Measurements from ENCODE around the gene GRK3.
"Not testable (repeated sequence)": the region's sequence is repeated elsewhere in the genome, so short reads cannot be mapped to it uniquely, and the experiment has no call there.

Gene GRK3

GRCh38 chr22:25564320-25564978 is at the start of gene GRK3:
Gene GRK3, plus strand, starts transcription at chr22:25564675. Its CDS starts 366 bp downstream, at chr22:25565041.
- DNase-seq (peak; percentile 79), ATAC-seq (replicated peaks) (peak; percentile 49 to 54)
- H3K36me3 Mint-ChIP-seq, result peaks cover 8 to 13% of the 10 kb centered on the region in 2 donors
- no peaks in the 10 kb centered on the region for H3K27me3 Mint-ChIP-seq
- peak within 1 kb of the TSS; percentile 98 for H3K27ac Mint-ChIP-seq
- peaks cover 36 to 70% of the 10 kb centered on the region in 2 donors for H3K4me1 Mint-ChIP-seq
- H3K4me3 Mint-ChIP-seq, result peak within 1 kb of the TSS; percentile 94 to 99
- H3K9me3 Mint-ChIP-seq, result no peaks in the 10 kb centered on the region

- H3K36me3 Mint-ChIP-seq, result peaks cover 11 to 13% of the 10 kb centered on the region in 2 donors
- ATAC-seq (replicated peaks), result no peak
- no peaks in the 10 kb centered on the region for H3K4me1 Mint-ChIP-seq
- DNase-seq, result no peak
- H3K4me3 Mint-ChIP-seq, result no peak overlapping the region
- H3K9me3 Mint-ChIP-seq, result peaks cover 0 to 5% of the 10 kb centered on the region in 2 donors
- no peak overlapping the region for H3K27ac Mint-ChIP-seq
- no peaks in the 10 kb centered on the region for H3K27me3 Mint-ChIP-seq
These were observed 46.3 kb upstream of the GRK3 start for GRCh38 chr22:25518000-25518663.

DNA sequence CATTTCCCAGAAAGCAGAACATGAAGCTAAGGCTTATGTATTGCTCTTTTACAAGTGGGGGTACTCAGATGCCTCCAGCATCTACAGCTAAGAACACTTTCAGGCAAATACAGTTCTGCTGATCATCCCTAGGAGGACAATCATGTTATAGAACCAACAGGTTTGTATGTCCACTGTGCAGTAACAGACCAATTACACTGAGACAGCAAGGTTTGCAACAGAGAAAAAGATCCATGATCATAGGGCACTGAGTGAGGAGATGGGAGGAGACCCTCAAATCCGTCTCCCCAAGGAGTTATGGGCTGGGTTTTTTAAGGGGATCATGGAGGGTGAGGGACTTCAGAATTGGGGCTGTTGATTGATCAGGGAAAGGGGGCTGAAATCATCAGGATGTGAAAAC is 39.1 kb upstream of the GRK3 start:
- Mint-ChIP-seq H3K4me3 (no peak overlapping the region), H3K9me3 (peaks cover 4 to 15% of the 10 kb centered on the region in 2 donors), H3K27me3 (peaks cover 0 to 8% of the 10 kb centered on the region in 2 donors), H3K27ac (no peak overlapping the region), H3K4me1 (no peaks in the 10 kb centered on the region), H3K36me3 (peaks cover 20 to 27% of the 10 kb centered on the region in 2 donors)
- DNase-seq (no peak), ATAC-seq (replicated peaks) (no peak)

DNA sequence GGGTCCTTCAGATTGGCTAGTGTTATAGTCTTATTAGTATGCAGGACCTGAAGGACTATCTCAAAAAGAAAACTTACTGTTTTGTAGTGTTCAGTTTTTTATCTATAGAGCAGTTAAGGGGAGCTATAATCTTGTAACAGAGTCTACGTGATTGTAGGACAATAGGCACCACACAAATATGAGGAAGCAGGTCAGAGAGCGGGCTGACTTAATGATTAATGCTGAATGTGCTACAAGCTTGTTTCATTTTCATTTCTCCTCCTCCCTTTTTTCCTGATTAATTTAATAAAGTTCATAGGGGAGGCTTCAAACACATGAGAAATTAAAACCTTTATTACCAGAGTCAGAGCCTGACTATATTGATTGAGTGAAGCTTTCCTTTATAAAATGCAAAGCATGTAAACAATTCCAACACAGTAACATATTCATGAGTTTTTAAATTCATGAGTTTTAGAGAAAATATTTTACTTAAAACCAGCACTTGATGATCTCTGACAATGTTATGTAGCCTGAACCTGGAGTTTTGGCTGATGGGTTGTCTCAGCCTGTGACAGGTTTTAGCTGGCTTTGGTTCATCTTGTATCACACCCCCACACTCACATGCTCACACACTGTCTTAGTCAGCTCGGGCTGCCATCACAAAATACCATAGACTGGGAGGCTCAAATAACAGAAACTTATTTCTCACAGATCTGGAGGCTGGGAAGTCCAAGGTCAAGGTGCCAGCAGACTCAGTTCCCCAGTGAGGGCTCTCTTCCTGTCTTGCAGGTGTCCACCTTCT is 38.5 kb upstream of the GRK3 start:
- not testable (repeated sequence) for ATAC-seq (replicated peaks); H3K4me3 Mint-ChIP-seq; H3K4me1 Mint-ChIP-seq

GRCh38 chr22:25527016-25527415 is 37.5 kb upstream of the GRK3 start:
- H3K9me3 Mint-ChIP-seq, result peaks cover 4 to 10% of the 10 kb centered on the region in 2 donors
- not testable (repeated sequence) for DNase-seq; ATAC-seq (replicated peaks); H3K4me3 Mint-ChIP-seq; H3K27ac Mint-ChIP-seq; H3K4me1 Mint-ChIP-seq
- peaks cover 13 to 19% of the 10 kb centered on the region in 2 donors for H3K36me3 Mint-ChIP-seq
- H3K27me3 Mint-ChIP-seq, result peaks cover 5 to 16% of the 10 kb centered on the region in 2 donors

More for the DNA sequence above, 38.5 kb upstream of the GRK3 start:
- not testable (repeated sequence) for H3K27ac Mint-ChIP-seq, DNase-seq
- Mint-ChIP-seq H3K27me3 (peaks cover 5 to 12% of the 10 kb centered on the region in 2 donors), H3K36me3 (peaks cover 20 to 26% of the 10 kb centered on the region in 2 donors), H3K9me3 (peaks cover 4 to 15% of the 10 kb centered on the region in 2 donors)

DNA sequence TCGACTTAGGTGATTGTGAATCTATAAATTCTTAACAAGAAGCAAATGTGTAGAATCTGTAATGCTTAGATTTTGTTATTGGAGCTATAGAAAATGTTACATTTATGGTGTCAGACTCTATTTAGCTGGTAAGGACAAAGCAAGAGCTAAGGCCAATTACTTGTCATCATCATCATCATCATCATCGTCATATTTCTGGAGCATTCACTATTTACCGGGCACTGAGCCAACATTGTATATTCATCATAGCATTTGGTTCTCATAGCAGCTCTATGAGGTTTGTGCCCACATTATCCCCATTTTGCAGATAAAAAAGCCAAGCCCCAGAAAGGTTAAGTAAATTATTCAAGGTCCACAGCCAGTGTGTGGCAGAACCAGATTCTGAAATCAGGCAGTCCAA is 36.4 kb upstream of the GRK3 start:
- not testable (repeated sequence) for DNase-seq; H3K4me3 Mint-ChIP-seq; ATAC-seq (replicated peaks); H3K27ac Mint-ChIP-seq; H3K4me1 Mint-ChIP-seq
- peaks cover 9 to 16% of the 10 kb centered on the region in 2 donors for H3K36me3 Mint-ChIP-seq
- peaks cover 4 to 10% of the 10 kb centered on the region in 2 donors for H3K9me3 Mint-ChIP-seq
- peaks cover 5 to 16% of the 10 kb centered on the region in 2 donors for H3K27me3 Mint-ChIP-seq

DNA sequence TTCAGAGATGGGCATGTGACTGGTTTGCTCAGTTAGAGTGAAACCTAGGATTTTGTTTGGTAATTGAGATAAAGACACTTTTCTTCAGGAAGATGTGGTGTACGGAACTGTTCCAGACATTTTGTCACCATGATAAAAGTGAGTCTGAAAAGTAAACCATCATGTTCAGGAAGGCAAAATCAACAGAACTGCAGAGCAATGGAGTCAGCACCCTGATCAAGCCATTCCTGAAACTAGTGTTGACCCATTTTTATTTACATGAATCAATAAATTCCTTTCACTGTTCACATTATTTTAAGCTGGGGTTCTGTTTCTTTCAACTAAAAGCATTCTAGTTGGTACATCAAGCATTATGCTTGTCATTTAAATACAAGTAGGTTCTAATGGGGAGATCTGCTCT is 35.4 kb upstream of the GRK3 start:
- not testable (repeated sequence) for H3K4me1 Mint-ChIP-seq; H3K27ac Mint-ChIP-seq; H3K4me3 Mint-ChIP-seq; ATAC-seq (replicated peaks); DNase-seq
- Mint-ChIP-seq H3K9me3 (peaks cover 4 to 10% of the 10 kb centered on the region in 2 donors), H3K27me3 (peaks cover 5 to 16% of the 10 kb centered on the region in 2 donors), H3K36me3 (peaks cover 9 to 16% of the 10 kb centered on the region in 2 donors)

GRCh38 chr22:25529541-25530137 is 34.8 kb upstream of the GRK3 start:
- H3K9me3 Mint-ChIP-seq; H3K4me3 Mint-ChIP-seq; DNase-seq; ATAC-seq (replicated peaks); H3K27ac Mint-ChIP-seq; H3K4me1 Mint-ChIP-seq: not testable (repeated sequence)
- peaks cover 6 to 11% of the 10 kb centered on the region in 2 donors for H3K36me3 Mint-ChIP-seq
- H3K27me3 Mint-ChIP-seq, result peaks cover 5 to 16% of the 10 kb centered on the region in 2 donors

- not testable (repeated sequence) for H3K36me3 Mint-ChIP-seq; H3K4me3 Mint-ChIP-seq; H3K4me1 Mint-ChIP-seq; ATAC-seq (replicated peaks); DNase-seq; H3K9me3 Mint-ChIP-seq; H3K27ac Mint-ChIP-seq
- peaks cover 5 to 15% of the 10 kb centered on the region in 2 donors for H3K27me3 Mint-ChIP-seq
These were observed 32.8 kb upstream of the GRK3 start for GRCh38 chr22:25531677-25532076.

GRCh38 chr22:25534724-25535123 is 29.8 kb upstream of the GRK3 start:
- DNase-seq (no peak), ATAC-seq (replicated peaks) (no peak)
- Mint-ChIP-seq H3K27me3 (peaks cover 5 to 17% of the 10 kb centered on the region in 2 donors), H3K4me3 (no peak overlapping the region), H3K27ac (no peak overlapping the region), H3K9me3 (peaks cover 0 to under 1% of the 10 kb centered on the region in 2 donors), H3K36me3 (peaks cover 0 to 5% of the 10 kb centered on the region in 2 donors), H3K4me1 (no peaks in the 10 kb centered on the region)

DNA sequence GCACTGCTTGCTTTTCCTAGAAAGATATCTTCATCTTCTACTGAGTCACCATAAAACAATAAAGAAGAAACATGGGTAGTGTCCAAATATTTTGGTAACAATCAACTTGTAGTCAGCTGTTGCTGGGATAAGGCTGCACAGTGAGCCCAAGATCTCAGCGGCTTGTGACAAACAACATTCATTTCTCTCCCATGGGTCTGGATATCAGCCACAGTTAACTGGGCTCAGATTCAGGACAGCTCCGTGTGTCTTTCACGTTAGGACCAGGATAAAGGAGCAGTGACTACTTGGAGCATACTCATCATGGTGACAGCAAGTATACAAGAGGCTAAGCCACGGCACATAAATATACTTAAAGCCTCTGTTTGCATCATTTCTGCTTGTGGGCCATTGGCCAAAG is 27.9 kb upstream of the GRK3 start:
- H3K27me3 Mint-ChIP-seq, result peaks cover 0 to 9% of the 10 kb centered on the region in 2 donors
- DNase-seq (no peak), ATAC-seq (replicated peaks) (no peak)
- no peaks in the 10 kb centered on the region for H3K9me3 Mint-ChIP-seq
- no peak overlapping the region for H3K4me3 Mint-ChIP-seq
- no peaks in the 10 kb centered on the region for H3K4me1 Mint-ChIP-seq
- H3K27ac Mint-ChIP-seq, result no peak overlapping the region
- peaks cover 0 to 3% of the 10 kb centered on the region in 2 donors for H3K36me3 Mint-ChIP-seq

DNA sequence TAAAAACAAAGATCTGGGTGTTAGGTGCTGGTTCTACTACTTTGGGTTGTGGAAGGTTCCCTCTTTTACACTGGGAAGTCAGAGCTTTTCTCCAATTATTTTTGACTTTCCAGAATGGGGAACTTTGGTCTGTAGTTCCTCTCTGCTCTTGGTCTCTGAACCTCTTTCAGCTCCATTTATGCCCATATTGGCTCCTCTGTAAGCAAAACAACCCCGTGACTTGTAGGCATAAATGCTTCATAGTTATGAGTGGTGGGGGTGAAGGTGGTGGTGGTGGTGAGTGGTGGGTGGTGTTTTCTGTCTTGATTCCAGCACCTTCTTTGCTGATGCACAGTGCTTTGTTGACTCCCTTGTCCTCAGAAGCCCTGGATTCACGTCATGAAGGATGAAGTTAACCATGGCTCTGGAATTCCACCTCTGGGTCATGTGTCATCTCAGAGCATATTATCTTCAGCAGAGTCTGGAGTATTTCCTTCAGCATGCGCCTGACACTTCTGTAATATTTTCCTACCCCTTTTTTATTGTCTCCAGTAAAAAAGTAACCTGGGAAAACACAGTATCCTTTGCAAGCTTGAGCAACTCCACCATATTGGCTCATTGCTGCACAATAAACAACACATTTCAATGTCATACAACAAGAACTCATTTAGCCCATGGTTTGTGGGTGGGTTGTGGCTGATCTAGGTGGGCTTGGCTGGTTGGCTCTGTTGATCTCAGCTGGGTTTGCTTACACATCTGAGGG is 24.1 kb upstream of the GRK3 start:
- Mint-ChIP-seq H3K4me3 (no peak overlapping the region), H3K9me3 (no peaks in the 10 kb centered on the region), H3K27ac (no peak overlapping the region), H3K4me1 (peaks cover 17 to 23% of the 10 kb centered on the region in 2 donors), H3K36me3 (peaks cover 0 to 3% of the 10 kb centered on the region in 2 donors), H3K27me3 (peaks cover 0 to 6% of the 10 kb centered on the region in 2 donors)
- ATAC-seq (replicated peaks) (no peak), DNase-seq (no peak)

- peaks cover 0 to 3% of the 10 kb centered on the region in 2 donors for H3K36me3 Mint-ChIP-seq
- peaks cover 24 to 31% of the 10 kb centered on the region in 2 donors for H3K4me1 Mint-ChIP-seq
- no peak overlapping the region for H3K27ac Mint-ChIP-seq
- no peaks in the 10 kb centered on the region for H3K9me3 Mint-ChIP-seq
- no peak for ATAC-seq (replicated peaks)
- no peak for DNase-seq
- H3K27me3 Mint-ChIP-seq, result peaks cover 0 to 4% of the 10 kb centered on the region in 2 donors
- no peak overlapping the region for H3K4me3 Mint-ChIP-seq
These were observed 23.4 kb upstream of the GRK3 start for GRCh38 chr22:25540908-25541660.
